NCI-H1930 (cell line): ENCODE results near the gene MLPH.
"Not testable (repeated sequence)": the region's sequence is repeated elsewhere in the genome, so short reads cannot be mapped to it uniquely, and the experiment has no call there.

Source experiments
- DNase-seq, 2 experiments: peaks; one replicate each; lab custom pipeline; 2025; lab: John Stamatoyannopoulos, UW

The MLPH gene

DNA sequence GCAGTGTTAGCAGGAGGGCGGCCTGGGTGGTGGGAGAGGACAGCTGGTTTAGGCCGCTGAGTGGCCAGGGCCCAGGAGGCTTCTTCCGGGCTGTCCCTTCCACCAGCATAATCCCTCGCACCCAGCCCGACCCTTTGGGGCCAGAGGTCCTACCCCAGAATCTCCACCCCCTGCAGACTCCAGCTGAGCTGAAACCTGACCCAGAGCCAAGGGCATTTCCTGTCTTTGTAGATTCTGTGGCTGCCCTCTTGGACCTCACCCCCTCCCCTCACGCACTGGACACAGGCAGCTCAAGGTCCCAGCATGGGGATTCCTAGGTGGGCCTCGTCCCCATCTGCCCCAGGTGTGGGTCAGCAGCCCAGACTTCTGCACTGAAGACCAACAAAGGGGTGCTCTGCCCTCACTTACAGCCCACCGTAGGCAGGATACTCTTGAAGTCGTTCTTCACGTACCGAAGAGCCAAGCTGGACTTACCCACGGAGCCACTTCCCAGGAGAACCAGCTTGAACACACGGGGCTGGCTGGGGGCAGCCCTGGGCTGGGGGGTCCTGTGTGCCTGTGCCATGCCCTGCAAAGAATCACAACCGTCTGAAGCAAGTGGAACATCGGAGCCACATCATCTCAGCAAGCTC lies 98.7 kb downstream of the MLPH start:
- no peak for DNase-seq

DNA sequence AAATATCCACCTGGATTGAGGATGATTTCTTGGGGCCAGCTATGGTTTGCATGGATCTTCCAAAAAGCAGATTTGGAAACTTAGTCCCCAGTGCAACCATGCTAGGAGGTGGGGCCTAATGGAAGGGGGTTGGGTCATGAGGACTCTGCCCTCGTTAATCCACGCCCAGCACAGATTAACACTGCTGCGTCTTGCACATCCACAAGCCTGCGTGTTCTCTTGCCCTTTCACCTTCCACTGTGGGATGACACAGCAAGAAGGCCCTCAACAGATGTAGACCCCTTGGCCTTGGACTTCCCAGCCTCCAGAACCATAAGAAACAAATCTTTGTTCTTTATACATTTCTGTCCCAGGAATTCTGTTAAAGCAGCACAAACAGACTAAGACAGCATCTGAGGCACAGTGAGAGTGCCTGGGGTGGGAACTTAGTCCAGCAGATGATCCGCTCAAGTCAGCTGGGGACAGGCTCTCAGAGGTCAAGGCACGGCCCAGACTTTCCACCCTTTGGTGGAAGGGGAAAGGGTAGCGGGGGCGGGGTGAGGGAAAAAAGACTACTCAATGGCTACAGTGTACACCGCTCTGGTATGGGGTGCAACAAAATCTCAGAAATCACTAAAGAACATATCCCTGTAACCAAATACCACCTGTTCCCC lies 101.1 kb downstream of the MLPH start:
- no peak for DNase-seq

- DNase-seq = no peak
These were observed 103.5 kb downstream of the MLPH start, which contains the start of gene RAB17 for GRCh38 chr2:237590272-237591140. TSS of gene RAB17 (minus strand) at chr2:237590734. CDS start at chr2:237586154, 4,580 bp downstream.

DNA sequence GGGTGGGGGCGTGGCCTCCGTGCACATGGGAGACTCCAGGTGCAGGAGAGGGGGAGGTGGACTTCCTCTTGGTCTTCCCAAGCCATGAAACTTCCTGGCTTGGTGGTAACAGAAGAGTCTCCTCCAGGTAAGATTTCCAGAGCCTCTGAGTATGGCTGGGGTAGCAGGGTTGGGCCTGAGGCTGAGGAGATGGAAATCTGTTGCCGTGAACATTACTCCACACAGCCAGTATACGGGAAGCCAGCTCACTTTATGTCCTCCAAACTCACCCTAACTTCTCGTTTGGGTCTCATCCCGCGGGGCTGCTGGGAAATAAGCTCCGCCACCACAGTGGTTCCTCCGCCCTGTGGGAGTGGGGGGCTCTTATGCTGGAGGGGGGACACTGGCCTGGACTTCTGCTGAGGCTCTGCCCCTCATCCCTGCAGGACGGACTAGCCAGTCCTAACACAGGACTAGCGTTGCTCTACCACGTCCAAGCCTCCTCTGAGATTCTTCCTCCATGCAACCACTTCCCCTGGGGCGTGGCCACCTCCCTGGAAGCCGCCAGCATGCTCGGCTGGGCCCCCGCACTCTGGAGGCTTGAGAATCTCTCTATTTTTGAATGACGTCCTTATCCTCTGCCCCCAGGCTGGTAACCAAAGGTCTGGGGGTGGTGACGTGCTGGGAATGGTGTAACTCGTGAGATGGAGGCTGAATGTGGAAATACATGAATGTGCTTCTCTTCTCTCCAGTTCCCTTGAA lies 104.3 kb downstream of the MLPH start:
- DNase-seq = no peak

DNA sequence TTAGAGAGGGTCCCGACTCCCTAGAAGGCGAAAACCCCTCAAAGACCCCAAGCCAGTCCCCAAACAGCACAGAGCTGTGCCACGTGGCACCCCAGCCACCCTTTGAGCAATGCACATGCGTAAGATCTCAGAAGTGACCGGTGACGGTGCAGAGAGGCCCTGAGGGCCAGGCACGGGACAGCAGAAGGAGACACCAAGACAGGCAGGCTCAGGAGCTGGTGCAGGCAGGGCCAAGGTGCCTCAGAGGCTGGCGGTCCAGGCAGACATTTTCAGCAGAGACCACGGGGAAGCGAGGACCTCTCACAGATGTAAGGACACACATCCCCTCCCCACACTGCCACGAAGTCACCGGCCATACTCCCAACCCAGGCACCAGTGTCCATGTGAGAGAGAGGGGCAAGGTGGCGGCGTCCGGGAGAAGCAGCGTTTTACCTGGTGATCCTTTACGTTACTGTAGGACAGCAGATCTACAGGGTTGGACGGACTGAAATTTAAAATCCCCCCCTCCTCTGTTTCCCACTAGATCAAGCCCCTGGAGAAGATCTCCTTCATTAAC lies 105.5 kb downstream of the MLPH start:
- DNase-seq = no peak

DNA sequence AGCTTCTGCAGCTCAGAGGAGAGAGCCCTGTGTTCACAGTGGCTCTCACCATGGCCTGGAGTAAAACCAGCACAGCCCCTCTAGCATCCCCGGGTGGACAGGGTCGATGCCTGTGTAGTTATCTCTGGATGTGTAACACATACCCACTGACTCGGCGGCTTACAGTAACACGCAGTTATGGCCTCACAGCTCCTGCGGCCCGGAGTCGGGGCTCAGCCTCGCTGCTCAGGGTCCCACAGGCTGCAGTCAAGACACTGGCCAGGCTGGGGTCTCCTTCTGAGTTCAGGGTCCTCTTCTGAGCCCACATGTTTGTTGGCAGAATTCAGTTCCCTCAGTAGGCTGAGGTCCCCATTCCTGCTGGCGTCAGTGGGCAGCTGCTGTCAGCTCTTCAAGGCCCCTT lies 106.0 kb downstream of the MLPH start:
- DNase-seq = no peak

DNA sequence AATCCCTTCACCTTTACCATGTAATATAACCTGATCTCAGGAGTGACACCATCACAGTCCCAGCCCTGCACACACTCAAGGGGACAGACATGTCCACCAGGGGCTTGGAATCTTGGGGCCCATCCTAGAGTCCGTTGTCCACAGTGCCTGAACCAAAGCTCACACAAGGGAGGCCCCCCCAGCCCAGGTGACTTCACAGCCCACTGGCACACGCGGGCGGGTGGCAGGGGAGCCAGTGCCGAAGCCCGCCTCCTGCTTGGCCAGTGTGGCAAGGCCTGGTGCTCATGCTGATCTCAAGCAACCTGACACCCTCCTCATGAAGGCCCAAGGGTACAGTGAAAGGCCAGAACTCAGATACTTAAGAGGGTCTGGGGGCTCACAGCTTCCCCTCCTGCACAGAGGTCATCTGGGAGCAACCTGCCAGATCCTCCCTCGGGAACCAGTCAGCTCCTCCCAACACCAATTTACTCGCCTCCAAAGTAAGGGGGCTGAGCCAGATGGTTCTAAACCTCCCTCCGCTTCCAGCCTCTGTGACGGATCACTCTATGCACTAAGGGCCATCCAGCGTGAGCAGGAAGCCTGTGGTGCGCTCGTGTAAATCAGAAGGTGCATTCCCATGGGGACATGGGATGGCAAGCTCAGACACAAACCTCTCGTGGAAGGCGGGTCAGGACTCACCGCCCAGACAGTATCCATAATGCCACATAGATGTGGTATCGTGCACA lies 106.7 kb downstream of the MLPH start:
- no peak for DNase-seq

- DNase-seq = no peak
These were observed 107.4 kb downstream of the MLPH start for GRCh38 chr2:237594514-237594871.

GRCh38 chr2:237595829-237596519 lies 108.9 kb downstream of the MLPH start:
- not testable (repeated sequence) for DNase-seq

DNA sequence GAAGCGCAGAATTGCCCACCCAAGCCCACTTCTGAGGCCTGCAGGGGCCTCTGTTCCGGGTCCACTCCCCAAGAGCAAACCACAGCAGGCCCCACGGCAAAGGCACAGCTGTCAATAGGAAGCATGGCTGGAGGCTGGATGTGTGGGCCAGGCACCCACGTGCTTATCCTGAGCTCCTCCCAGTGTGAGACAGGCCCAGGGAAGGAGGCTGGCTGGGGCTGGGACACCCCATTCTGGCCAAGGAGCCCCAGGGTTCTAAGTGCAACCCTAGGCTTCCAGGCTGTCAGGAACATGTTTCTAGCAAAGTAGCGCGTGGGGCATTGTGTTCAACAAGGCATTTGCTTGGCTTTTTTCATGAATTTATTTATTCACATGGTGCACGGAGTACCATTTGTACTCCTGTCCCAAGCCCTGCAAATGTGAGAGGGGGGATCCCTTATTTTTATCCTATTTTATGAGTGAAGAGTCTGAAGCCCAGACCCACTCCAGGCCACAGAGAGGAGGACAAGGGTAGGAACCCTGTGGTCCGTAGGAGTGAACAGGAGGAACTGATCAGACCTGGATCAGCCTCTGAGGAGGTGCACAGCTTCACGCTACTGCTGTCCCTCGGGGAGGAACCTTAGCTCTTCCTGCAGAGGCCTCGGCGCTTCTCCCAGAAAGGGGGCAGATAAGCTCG lies 109.6 kb downstream of the MLPH start:
- DNase-seq = no peak

DNA sequence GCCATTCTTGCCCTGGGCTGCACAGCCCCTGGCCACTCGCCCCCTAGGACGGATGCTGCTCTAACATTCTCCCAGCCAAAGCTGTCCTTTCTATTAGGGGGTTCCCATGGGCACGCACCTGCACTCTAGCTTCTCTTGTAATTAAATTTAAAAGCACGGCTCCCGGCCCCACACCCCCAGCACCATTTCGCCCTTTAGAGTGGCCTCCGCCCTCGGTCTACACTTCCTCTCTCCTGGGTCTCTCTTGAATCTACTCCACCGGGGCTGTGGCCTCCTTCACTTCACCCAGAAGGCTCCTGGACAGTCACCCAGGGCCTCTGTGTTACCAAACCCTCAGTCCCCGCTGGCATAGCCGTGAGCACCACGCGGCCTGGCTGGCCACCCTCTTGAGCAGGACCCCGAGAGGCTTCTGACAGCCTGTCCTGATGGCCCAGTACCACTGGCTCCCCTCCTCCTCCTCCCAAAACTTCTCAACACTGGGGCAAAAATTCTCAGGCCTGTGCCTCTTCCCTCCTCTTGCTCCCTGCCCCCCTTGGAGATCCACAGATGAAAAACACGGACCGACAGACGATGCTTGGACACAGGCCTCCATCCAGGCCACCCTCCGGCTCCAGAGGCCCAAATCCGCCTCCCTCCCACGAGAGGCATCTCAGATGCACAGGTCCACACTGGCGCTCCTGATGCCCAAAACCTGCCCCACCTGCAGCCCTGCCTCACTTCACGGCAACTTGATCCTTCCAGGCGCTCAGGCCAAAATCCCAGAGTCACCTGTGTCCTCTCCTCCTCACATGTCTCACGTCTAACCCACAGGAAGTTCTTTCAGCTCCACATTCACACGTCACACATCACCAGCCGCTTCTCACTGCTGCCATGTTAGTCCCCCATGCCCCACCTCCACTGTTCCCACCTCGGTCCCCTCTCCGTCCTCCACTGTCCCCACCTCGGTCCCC lies 110.4 kb downstream of the MLPH start:
- no peak for DNase-seq

DNA sequence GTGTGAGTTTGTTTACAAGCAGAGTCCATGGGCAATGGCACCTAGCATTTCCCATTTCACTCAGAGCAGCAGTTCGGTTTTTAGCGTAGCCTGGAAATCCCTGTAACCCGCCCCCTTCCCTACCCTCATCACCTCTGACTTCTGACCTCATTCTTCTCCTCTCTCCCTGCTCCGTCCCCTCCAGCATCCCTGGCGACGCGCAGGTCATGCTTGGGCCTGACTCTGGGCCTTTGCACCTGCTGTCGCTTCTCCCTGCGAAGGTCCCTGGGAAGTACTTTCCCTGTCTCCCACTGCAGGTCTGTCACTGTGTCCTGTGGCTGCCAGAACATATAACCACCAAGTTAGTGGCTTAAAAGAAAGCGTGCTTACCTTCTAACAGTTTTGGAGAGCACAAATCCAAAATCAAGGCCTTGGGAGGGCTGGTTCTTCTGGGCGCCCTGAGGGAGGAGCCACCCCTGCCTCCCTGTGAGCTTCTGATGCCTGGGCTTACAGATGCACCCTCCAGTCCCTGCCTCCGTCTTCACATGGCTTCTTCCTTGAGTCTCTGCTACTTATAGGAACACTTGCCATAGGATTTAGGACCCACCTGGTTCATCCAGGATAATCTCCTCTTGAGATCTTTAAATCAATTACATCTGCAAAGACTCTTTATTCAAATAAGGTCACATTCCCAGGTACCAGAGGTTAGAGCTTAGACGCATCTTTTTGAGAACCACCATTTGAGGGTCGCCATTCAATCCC lies 111.6 kb downstream of the MLPH start:
- DNase-seq = no peak

DNA sequence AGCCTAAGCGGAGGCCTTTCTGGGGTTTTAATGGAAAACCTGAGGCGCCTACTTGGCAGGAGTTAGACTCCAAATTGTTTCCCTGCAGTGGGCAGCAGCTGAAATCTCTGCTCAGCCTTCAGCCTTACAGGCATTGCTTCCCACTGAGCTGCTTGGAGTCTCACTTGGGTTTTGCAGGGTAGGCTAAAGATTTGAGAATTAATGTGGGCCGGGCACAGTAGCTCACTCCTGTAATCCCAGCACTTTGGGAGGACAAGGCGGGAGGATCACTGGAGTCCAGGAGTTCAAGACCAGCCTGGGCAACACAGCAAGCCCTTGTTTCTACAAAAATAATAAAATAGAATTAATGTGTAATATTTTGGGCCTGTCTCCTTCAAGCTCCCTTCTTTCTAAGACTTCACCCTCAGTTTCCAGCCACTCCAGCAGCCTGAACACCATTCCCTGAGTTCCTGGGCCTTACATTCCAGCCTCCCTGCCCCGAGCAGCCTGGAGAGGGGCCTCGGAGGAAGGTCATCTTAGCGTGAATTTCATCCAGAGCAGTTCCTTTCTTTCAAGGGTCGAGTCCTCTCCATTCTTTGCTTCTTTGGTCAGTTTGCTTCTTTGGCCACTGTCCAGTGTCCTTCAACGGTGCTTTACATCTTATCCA lies 112.5 kb downstream of the MLPH start:
- no peak for DNase-seq

DNA sequence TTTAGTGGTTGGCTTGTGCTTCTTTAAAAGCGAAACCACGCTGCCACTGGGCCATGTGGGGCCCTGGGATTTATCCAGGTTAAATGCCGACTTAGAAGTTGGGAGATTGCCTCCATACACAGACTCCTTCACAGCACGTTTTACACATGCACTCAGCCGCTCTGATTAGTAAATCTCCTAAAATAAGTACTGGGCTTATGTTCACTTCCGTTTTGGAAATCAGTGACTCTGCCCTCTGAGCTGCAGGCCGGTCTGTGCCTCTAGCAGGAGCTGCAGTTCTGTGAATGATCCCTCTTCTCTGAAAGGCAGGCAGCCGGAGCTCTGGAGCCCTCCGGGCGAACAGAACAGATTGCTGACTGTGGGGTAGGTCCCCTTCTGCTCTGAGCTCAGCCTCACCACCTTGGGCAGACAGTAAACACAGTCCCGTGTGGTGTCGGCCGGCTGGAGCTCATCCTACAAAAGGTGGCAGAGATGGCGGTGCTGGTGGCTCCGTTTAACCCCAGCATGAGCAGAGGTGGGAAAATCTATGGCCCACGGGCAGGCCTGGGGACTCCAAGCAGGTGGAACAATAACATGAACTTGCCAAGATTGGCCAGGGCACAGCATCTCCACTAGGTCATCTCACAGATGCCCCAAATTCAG lies 113.3 kb downstream of the MLPH start:
- DNase-seq = no peak

- DNase-seq = no peak
These were observed 114.5 kb downstream of the MLPH start for GRCh38 chr2:237601453-237602116.

GRCh38 chr2:237602409-237602808 lies 115.4 kb downstream of the MLPH start:
- no peak for DNase-seq
